Fibroblast of skin of left biceps (primary cell): ENCODE measurements around the gene GSDMA.
A peak's percentile ranks its signal among the peaks of the same experiment; 100 is the strongest.

Experiments
- DNase-seq, 2 experiments: peaks; one replicate each; pipeline ENCODE4 v3.0.0-alpha.2; 2013; ENCODE audit warnings: low read depth in 2 of 2

The GSDMA gene

GRCh38 chr17:39960524-39961041 lies 2.2 kb upstream of the GSDMA start:
- DNase-seq: no peak

GRCh38 chr17:39963829-39964228 lies 1.0 kb downstream of the GSDMA start:
- DNase-seq: no peak

- no peak for DNase-seq
Measured at GRCh38 chr17:39965017-39965699, 2.4 kb downstream of the GSDMA start.

GRCh38 chr17:39966771-39967170 lies 4.0 kb downstream of the GSDMA start:
- no peak for DNase-seq

- no peak for DNase-seq
Measured at GRCh38 chr17:39968761-39969160, 6.0 kb downstream of the GSDMA start.

GRCh38 chr17:39969375-39969774 lies 6.6 kb downstream of the GSDMA start:
- DNase-seq: no peak

GRCh38 chr17:39970157-39970692 lies 7.4 kb downstream of the GSDMA start:
- no peak for DNase-seq

GRCh38 chr17:39971076-39971603 lies 8.3 kb downstream of the GSDMA start:
- DNase-seq: no peak

- DNase-seq: no peak
Measured at GRCh38 chr17:39972271-39972670, 9.5 kb downstream of the GSDMA start.

GRCh38 chr17:39973496-39973895 lies 10.7 kb downstream of the GSDMA start:
- DNase-seq: no peak

GRCh38 chr17:39974433-39974832 lies 11.6 kb downstream of the GSDMA start:
- DNase-seq: no peak

GRCh38 chr17:39975801-39976200 lies 13.0 kb downstream of the GSDMA start:
- DNase-seq: no peak

- peak; percentile 51 to 53 for DNase-seq
Measured at GRCh38 chr17:39979016-39979670, 16.3 kb downstream of the GSDMA start.

GRCh38 chr17:39979893-39980350 lies 17.1 kb downstream of the GSDMA start:
- DNase-seq: no peak

GRCh38 chr17:39980351-39981206 lies 17.8 kb downstream of the GSDMA start, which contains the start of gene PSMD3:
Gene PSMD3 (plus strand): TSS chr17:39980807. CDS start chr17:39980971, 164 bp downstream.
- DNase-seq: peak; percentile 99

GRCh38 chr17:39981207-39981741 lies 18.5 kb downstream of the GSDMA start:
- DNase-seq: no peak

- no peak for DNase-seq
Measured at GRCh38 chr17:39981766-39982375, 19.1 kb downstream of the GSDMA start.

GRCh38 chr17:39988206-39988810 lies 25.5 kb downstream of the GSDMA start:
- DNase-seq: no peak

- DNase-seq: no peak
Measured at GRCh38 chr17:39994448-39994847, 31.6 kb downstream of the GSDMA start.

GRCh38 chr17:39995438-39995837 lies 32.6 kb downstream of the GSDMA start:
- no peak for DNase-seq
